RWPE1 (cell line): ENCODE data around the gene RXRA.
A peak's percentile ranks its signal among the peaks of the same experiment; 100 is the strongest.

Experiments used
- CTCF ChIA-PET: fragments of 350-600 bp; sonication (Branson Sonifier 250); formaldehyde crosslinking; extraction: SDS; loops from one replicate; lab custom pipeline; 2021; lab: Yijun Ruan, JAX
- POLR2A ChIA-PET: fragments of 400-600 bp; formaldehyde crosslinking; extraction: SDS; loops from one replicate; lab custom pipeline; 2020; ENCODE audit warnings: antibody characterized with exemption; ENCODE audit not compliant: low non-redundant PET; lab: Yijun Ruan, JAX
- DNase-seq: peaks from one replicate; pipeline ENCODE4 v3.0.0; 2012; ENCODE audit warnings: low spot score
- H3K27ac ChIP-seq: fragments of 450-650 bp; 2 replicates; pipeline ENCODE4 v1.5.1; 2017
- CTCF ChIP-seq: fragments of 450-650 bp; conservative IDR thresholded peaks from 2 replicates; pipeline ENCODE4 v1.5.1; 2017; ENCODE audit warnings: low read depth, mild to moderate bottlenecking

RXRA gene

GRCh38 chr9:134316449-134317160 lies 9.7 kb upstream of the RXRA start:
- no peak for DNase-seq
- ChIA-PET CTCF (interaction anchor here (0.6 kb wide), 1 partner anchor 147 kb away, joined by 3 read pairs; no protein-coding TSS in a partner anchor), POLR2A (no interaction called here)
- H3K27ac ChIP-seq: peak overlapping the region; percentile 11
- no peak for TF ChIP-seq CTCF

- DNase-seq: no peak
- H3K27ac ChIP-seq: no peak overlapping the region
- TF ChIP-seq CTCF: no peak
- ChIA-PET CTCF (no interaction called here), POLR2A (no interaction called here)
These were observed 8.9 kb upstream of the RXRA start for GRCh38 chr9:134317400-134317789.

GRCh38 chr9:134317790-134318414 lies 8.4 kb upstream of the RXRA start:
- no peak overlapping the region for H3K27ac ChIP-seq
- TF ChIP-seq CTCF: no peak
- no peak for DNase-seq
- ChIA-PET CTCF (interaction anchor here (0.6 kb wide), 2 partner anchors 16 to 32 kb away, joined by 4 to 5 read pairs; no protein-coding TSS in a partner anchor), POLR2A (no interaction called here)

- TF ChIP-seq CTCF: no peak
- no peak overlapping the region for H3K27ac ChIP-seq
- ChIA-PET POLR2A (no interaction called here), CTCF (interaction anchor here (0.6 kb wide), 2 partner anchors 17 to 33 kb away, joined by 4 to 5 read pairs; no protein-coding TSS in a partner anchor)
- no peak for DNase-seq
These were observed 7.8 kb upstream of the RXRA start for GRCh38 chr9:134318481-134318891.

- no peak for TF ChIP-seq CTCF
- CTCF ChIA-PET: interaction anchor here (0.5 kb wide), 1 partner anchor 198 kb away, joined by 3 read pairs; no protein-coding TSS in a partner anchor
- DNase-seq: no peak
- POLR2A ChIA-PET: no interaction called here
- no peak overlapping the region for H3K27ac ChIP-seq
These were observed 7.3 kb upstream of the RXRA start for GRCh38 chr9:134318941-134319305.

GRCh38 chr9:134319306-134320125 lies 6.7 kb upstream of the RXRA start:
- ChIA-PET POLR2A (no interaction called here), CTCF (interaction anchor here (0.5 to 0.6 kb wide), 2 partner anchors 197 to 450 kb away, joined by 3 read pairs; no protein-coding TSS in a partner anchor)
- no peak for TF ChIP-seq CTCF
- no peak for DNase-seq
- no peak overlapping the region for H3K27ac ChIP-seq
